Testis (tissue), 2 donors: ENCODE data around the gene CCDC192.

Experiments used
- POLR2A ChIP-seq: fragments of 450-650 bp; IDR thresholded peaks from one replicate; pipeline ENCODE4 v1.6.1; 2017; ENCODE audit warnings: antibody characterized with exemption, mild to moderate bottlenecking, moderate library complexity
- TF ChIP-seq, protein P1 (sequence below), 3 experiments: fragments of 450-650 bp in 2 of 3; fragments of 200-600 bp in 1 of 3; sonication (generic) in 1 of 3; IDR thresholded peaks; one replicate each; pipeline ENCODE4 v1.5.1; 2016 to 2019; ENCODE audit warnings: antibody characterized with exemption in 3 of 3, mild to moderate bottlenecking in 2 of 3, moderate library complexity in 1 of 3

DNA sequence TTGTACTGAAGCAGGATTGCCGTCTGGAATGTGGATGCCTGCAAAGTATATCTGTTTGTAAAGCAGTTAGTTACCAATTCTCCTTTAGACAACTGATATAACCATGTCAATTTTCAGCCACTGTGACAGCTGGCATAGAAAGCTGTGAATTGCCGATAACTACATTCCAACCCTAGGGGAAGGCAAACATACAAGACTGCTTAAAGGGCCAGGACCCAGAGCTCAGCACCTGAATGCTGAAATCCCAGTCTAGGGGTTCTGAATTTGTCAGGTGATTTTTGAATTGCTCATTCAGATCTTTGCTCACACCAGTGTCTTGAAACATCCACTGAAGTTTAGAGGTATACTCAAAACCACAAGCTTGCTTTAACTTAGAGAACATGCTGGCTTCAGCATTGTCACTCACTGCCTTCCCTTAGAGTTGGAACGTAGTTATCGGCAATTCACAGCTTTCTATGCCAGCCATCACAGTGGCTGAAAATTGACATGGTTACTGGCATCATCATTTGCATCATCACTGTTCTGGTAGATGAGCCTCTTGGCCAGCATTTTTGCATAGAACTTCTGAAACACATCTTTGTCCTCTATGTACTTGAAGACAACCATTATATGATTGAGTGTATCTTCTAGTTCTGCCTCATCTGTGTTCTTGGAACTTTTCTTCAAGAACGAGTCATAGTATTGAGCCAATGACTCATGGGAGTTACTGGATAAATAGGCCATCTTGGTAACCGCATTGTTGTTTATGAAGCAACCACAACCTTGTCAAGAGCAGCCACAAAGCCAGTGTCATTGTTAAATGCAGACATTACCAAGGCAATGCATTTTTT is 82.1 kb downstream of the CCDC192 start:
- no peak for TF ChIP-seq POLR2A
- TF ChIP-seq, protein P1, sequence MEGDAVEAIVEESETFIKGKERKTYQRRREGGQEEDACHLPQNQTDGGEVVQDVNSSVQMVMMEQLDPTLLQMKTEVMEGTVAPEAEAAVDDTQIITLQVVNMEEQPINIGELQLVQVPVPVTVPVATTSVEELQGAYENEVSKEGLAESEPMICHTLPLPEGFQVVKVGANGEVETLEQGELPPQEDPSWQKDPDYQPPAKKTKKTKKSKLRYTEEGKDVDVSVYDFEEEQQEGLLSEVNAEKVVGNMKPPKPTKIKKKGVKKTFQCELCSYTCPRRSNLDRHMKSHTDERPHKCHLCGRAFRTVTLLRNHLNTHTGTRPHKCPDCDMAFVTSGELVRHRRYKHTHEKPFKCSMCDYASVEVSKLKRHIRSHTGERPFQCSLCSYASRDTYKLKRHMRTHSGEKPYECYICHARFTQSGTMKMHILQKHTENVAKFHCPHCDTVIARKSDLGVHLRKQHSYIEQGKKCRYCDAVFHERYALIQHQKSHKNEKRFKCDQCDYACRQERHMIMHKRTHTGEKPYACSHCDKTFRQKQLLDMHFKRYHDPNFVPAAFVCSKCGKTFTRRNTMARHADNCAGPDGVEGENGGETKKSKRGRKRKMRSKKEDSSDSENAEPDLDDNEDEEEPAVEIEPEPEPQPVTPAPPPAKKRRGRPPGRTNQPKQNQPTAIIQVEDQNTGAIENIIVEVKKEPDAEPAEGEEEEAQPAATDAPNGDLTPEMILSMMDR (IDR thresholded peaks at IDR 0.05): no peak
